Skeletal muscle satellite cell (primary cell): ENCODE results near the gene CDK18.
A peak's percentile ranks its signal among the peaks of the same experiment; 100 is the strongest.

Experiments used
- H3K27me3 ChIP-seq: 2 replicates; pipeline ENCODE4 v1.7.0; 2013; ENCODE audit warnings: low read length; ENCODE audit not compliant: control insufficient read depth, insufficient read depth
- H3K36me3 ChIP-seq: 2 replicates; pipeline ENCODE4 v1.7.0; 2013; ENCODE audit warnings: mild to moderate bottlenecking, control low read depth, low read length; ENCODE audit not compliant: insufficient read depth
- H3K4me1 ChIP-seq: 2 replicates; pipeline ENCODE4 v1.7.0; 2013; ENCODE audit warnings: low read length; ENCODE audit not compliant: control insufficient read depth, insufficient read depth
- H3K4me2 ChIP-seq: 2 replicates; pipeline ENCODE4 v1.7.0; 2013; ENCODE audit warnings: mild to moderate bottlenecking, low read length
- H3K4me3 ChIP-seq: 2 replicates; pipeline ENCODE4 v1.7.0; 2013; ENCODE audit warnings: low read length
- H3K9ac ChIP-seq: 2 replicates; pipeline ENCODE4 v1.7.0; 2013; ENCODE audit warnings: mild to moderate bottlenecking, low read depth, low read length, moderate library complexity
- H3K9me3 ChIP-seq: replicated peaks from 2 replicates; pipeline ENCODE4 v1.7.0; 2013; ENCODE audit warnings: mild to moderate bottlenecking, control low read depth, low read length

CDK18 gene

DNA sequence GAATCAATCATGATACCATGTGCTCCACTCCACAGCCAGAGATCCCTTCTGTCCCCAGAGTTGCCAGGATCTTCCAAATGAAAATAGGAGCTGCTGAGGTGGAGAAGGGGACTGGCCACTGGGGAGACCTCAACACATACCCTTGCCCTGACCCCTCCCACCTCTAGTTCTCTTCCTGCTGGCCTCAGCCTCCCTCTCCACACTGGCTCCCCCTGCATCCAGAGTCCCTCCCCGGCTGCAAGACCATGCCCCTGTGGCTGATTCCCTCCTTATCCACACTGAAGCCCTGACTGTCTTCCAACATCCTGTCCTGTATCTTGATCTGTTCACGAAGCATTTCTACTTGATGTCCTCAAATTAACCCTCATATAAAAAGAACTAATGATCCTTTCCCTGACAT is 21.1 kb upstream of the CDK18 start:
- Histone ChIP-seq H3K4me1 (no peaks in the 10 kb centered on the region), H3K27me3 (peaks cover 55% of the 10 kb centered on the region), H3K4me3 (no peak overlapping the region), H3K36me3 (no peaks in the 10 kb centered on the region), H3K9ac (no peak overlapping the region), H3K4me2 (no peak overlapping the region), H3K9me3 (no peaks in the 10 kb centered on the region)

DNA sequence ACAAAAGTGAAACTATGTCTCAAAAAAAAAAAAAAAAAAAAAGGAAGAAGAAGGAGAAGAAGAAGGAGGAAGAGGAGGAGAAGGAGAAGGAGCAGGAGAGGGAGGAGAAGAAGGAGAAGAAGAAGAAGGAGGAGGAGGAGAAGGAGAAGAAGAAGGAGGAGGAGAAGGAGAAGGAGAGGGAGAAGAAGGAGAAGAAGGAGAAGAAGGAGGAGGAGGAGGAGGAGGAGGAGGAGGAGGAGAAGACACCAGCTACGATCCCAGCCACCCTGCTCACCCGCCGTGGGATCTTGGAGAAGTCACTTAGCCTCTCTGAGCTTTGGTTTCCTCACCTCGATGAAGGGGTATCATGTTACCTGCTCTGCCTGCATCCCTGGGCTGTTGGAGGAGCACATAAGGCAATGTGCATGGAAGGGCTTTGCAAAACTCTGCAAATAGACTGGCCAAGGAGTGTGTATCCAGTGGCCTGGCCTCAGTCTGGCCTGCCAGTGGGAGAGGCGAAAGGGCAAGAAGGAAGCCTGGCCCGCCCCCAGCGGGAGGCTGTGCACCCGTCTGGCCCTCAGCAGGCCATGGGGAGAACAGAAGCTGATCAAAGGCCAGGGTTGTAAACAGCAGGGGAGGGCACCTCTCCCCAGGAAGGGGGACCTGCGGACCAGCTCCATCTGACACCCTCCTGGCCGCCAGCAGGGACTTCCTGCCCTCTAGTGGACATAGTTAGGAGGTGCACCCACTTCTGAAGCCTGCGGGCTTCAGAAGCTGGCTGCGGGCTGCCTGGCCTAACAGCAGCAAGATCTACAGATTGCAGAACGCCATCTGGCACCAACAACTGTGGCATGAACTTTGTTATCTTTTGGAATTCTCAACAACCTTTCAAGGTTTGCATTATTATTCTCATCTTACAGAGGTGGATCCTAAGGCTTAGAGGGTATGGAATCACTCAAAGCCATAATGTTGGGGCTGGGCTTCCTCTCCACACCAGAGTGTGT is 19.2 kb upstream of the CDK18 start:
- no peaks in the 10 kb centered on the region for H3K36me3 ChIP-seq
- no peak overlapping the region for H3K4me3 ChIP-seq
- H3K4me2 ChIP-seq: no peak overlapping the region
- no peak overlapping the region for H3K9ac ChIP-seq
- no peaks in the 10 kb centered on the region for H3K4me1 ChIP-seq
- H3K27me3 ChIP-seq: peaks cover 65% of the 10 kb centered on the region
- no peaks in the 10 kb centered on the region for H3K9me3 ChIP-seq

DNA sequence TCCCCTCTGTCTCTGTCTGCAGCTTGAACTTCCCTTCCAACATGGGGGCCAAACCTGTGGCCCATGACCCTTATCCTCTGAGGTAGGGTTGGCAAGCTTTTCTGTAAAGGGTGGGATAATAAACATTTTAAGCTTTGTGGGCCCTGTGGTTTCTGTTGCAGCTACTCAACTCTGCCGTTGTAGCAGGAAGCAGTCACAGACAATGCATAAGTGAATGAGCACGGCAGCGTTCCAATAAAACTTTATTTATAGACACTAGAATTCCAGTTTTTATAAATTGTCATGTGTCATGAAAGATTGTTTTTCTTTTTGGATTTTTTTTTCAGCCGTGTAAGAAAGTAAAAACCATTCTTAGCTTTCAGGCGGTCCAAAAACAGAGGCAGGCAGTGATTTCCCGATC is 18.2 kb upstream of the CDK18 start:
- Histone ChIP-seq H3K9ac (no peak overlapping the region), H3K4me3 (no peak overlapping the region), H3K36me3 (no peaks in the 10 kb centered on the region), H3K27me3 (peaks cover 63% of the 10 kb centered on the region), H3K9me3 (no peaks in the 10 kb centered on the region), H3K4me2 (no peak overlapping the region), H3K4me1 (no peaks in the 10 kb centered on the region)

DNA sequence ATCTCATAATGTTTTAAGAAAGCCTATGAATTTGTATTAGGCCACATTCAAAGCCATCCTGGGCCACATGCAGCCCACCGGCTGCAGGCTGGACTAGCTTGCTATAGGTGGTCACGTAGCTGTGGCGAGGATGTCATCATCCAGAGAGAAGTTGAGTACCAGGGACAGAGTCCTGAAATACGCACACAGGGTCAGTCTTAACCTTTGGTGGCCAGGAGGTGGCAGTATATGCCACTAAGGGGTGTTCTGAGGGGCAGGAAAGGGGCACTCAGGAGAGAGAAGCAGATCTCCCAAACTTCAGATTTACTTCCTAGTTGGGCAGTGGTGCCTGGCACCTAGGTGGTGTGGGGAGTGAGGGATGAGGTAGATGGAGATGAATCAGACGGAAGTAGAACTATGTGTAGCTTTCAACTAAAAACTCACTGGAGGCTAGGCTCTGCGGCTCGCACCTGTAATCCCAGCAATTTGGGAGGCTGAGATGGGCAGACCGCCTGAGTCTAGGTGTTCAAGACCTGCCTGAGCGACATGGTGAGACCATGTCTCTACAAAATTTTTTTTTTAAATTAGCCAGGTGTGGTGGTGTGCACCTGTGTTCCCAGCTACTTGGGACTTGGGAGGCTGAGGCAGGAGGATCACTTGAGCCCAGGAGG is 16.3 kb upstream of the CDK18 start:
- Histone ChIP-seq H3K27me3 (peaks cover 62% of the 10 kb centered on the region), H3K9ac (no peak overlapping the region), H3K36me3 (no peaks in the 10 kb centered on the region), H3K4me3 (no peak overlapping the region), H3K4me2 (no peak overlapping the region), H3K4me1 (peaks cover 12% of the 10 kb centered on the region), H3K9me3 (no peaks in the 10 kb centered on the region)

DNA sequence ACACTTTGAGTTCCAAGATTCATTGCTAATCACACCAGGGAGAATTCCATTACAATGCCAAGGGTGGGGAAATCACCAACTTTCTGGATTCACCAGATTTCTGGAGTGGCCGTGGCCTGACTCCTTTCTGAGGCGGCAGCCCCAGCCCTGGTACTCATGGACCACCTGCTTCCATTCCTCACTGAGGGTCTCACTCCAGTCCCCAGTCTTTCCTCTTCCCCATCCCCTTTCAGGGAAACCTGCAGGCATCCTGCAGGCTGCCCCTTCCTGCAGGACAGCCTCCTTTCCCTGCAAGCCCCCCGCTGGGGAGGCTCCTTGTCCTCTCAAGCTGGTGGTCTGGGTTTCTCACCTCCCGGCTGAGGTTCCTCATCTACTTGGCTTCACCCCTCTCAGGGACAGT is 12.7 kb upstream of the CDK18 start:
- Histone ChIP-seq H3K27me3 (peaks cover 67% of the 10 kb centered on the region), H3K4me3 (no peak overlapping the region), H3K4me1 (peaks cover 16% of the 10 kb centered on the region), H3K4me2 (no peak overlapping the region), H3K36me3 (no peaks in the 10 kb centered on the region), H3K9me3 (no peaks in the 10 kb centered on the region), H3K9ac (no peak overlapping the region)

DNA sequence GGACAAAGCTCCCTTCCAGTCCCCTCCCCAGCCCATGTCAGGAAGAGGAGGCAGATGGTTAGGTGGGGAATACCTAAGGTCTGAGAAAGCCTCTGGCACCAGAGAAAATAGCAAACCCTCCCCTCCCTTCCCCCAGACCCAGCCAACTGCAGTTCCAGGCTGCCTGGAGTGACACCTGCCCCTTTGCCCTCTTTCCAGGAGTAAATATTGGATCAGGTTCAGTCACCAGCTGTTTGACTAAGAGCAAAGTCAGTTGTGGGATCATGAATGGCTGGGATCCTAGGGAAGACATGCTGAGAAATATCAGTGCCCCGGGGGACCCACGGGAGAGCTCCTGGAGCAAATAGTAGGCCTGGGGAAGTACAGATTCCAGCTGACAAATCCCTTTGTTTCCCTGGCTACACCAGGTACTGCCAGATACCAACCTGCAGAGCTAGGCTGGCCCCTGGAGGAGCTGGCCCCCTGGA is 12.2 kb upstream of the CDK18 start:
- no peak overlapping the region for H3K4me3 ChIP-seq

DNA sequence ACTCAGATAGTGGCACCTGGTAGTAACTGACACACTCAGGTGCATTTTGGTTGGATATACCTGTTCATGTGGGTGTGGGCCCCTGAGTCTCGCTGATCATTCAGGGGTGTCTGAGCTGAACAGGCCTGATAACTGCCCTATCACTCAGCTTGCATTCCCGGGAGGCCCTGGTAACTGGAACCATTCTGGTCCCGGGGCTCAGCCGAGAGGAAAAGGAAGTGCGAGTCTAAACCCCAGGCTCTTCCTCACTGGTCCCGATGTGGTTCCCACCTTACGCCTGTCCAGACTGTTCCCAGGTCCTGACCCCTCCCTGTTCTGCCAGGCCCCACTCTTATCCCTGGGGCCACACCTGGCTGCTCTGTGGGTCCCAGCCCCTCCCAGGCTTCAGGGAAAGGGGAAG is 11.7 kb upstream of the CDK18 start:
- no peaks in the 10 kb centered on the region for H3K36me3 ChIP-seq
- H3K4me3 ChIP-seq: no peak overlapping the region
- H3K27me3 ChIP-seq: peaks cover 76% of the 10 kb centered on the region
- H3K4me1 ChIP-seq: peaks cover 16% of the 10 kb centered on the region
- peak overlapping the region; percentile 58 for H3K4me2 ChIP-seq
- H3K9me3 ChIP-seq: no peaks in the 10 kb centered on the region
- H3K9ac ChIP-seq: no peak overlapping the region

More for the DNA sequence above, 12.2 kb upstream of the CDK18 start:
- Histone ChIP-seq H3K9ac (no peak overlapping the region), H3K27me3 (peaks cover 70% of the 10 kb centered on the region), H3K36me3 (no peaks in the 10 kb centered on the region), H3K4me1 (peaks cover 16% of the 10 kb centered on the region), H3K9me3 (no peaks in the 10 kb centered on the region), H3K4me2 (no peak overlapping the region)

DNA sequence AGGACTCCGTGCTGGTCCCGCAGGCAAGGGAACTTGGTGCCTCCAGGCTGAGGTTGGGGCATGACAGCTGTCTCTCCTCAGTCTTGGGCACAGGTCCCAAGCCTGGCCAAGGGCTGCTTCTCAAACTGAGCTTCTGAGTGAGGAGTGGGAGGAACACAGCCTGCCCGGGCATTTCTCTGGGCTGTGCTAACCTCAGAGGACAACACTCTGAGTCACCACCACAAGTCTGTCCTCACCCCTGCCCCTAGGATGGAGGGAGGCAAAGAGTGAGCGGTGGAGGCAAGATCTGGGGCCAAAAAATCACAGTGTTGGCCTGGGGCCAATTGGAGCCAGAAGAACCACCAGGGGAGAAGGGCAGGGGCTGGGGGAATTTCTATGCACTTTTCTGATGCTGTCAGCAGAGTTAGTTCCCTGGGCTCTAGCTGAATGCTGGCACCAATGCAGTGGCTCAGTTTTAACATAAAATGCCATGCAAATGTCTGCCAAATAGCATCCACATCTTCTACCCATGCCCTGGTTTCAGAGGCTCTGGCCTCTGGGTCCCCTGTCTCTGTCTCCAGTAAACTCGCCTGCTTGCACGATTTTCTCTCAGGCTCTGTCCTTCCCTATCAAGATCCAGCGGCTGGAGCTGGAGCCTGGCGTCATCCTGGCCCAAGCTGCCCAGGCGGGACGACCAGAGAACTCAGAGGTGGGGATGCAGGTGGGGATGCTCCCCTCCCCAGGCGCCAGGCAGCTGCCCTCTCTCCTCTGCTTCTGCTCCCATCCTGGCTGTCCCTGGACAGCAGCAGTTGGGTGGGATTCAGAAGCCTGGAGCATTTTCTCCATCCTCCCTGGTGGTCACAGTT is 11.0 kb upstream of the CDK18 start:
- peaks cover 78% of the 10 kb centered on the region for H3K27me3 ChIP-seq
- peaks cover 16% of the 10 kb centered on the region for H3K4me1 ChIP-seq
- H3K4me2 ChIP-seq: peak overlapping the region; percentile 58
- no peak overlapping the region for H3K9ac ChIP-seq
- H3K4me3 ChIP-seq: no peak overlapping the region
- no peaks in the 10 kb centered on the region for H3K9me3 ChIP-seq
- H3K36me3 ChIP-seq: no peaks in the 10 kb centered on the region

DNA sequence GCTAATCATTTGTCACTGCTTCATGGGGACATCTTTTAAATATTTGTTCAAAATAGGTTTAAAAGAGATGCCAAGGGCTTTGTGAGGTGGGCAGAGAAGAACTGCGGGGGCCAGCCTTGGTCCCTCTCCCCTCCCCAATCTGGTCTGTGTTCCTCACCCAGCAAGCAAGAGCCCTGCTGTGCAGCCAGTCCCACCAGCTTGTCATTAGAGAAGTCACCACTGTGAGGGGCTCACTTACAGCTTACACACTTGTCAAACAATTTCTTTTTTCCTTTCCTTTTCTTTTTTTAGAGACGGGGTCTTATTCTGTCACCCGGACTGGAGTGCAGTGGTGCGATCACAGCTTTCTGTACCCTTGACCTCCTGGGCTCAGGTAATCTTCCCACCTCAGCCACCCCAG is 10.4 kb upstream of the CDK18 start:
- Histone ChIP-seq H3K4me1 (peaks cover 16% of the 10 kb centered on the region), H3K4me3 (no peak overlapping the region), H3K27me3 (peaks cover 72% of the 10 kb centered on the region), H3K4me2 (no peak overlapping the region), H3K9me3 (no peaks in the 10 kb centered on the region), H3K9ac (no peak overlapping the region), H3K36me3 (no peaks in the 10 kb centered on the region)

DNA sequence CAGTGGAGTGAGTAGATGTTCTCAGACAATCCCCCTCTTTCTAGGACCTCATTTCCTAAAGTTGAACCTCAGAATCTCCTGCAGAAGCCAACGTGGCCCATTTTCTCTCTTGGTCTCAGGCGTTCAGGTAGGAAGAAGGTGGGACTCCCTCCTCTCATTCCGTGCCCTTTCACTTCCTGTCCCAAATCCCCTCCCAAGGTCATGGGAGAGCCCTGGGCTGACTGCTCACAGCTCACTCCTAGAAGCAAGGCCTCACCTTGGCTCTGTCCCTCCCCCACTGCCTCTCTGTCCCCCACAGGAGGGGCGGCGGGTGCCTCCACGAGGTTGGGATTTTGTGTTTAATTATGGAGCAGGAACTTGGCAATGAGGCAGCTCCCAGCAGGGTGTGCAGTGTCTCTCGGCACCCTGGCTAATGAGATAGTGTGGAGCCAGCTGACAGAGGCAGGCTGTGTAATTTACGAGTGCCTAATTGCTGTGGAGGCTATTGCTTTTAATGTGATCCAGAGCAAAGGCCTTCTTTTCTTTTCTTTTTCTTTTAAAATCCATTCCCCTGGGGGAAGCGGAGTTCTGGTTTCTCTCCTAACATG is 9.1 kb upstream of the CDK18 start:
- peaks cover 61% of the 10 kb centered on the region for H3K27me3 ChIP-seq

DNA sequence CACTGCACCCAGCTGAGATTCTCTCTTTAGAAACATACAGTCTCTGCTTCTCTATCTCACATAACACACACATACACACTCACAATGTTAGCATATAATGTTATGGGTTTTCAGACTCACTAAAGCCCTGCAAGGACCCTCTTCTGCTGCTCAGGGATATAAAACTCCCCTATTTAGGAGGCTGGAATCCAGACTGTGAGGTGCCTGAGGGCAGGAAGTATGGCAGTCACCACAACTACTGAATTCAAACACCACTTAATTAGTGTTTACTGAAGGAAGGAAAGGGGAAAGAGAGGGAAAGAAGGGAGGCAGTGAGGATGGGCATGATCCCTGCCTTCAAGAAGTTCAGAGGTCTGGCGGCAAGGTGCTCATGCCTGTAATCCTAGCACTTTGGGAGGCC is 7.8 kb upstream of the CDK18 start:
- no peak overlapping the region for H3K4me3 ChIP-seq
- H3K36me3 ChIP-seq: no peaks in the 10 kb centered on the region
- H3K9ac ChIP-seq: no peak overlapping the region
- H3K4me1 ChIP-seq: peaks cover 16% of the 10 kb centered on the region
- H3K4me2 ChIP-seq: no peak overlapping the region
- H3K9me3 ChIP-seq: no peaks in the 10 kb centered on the region
- peaks cover 61% of the 10 kb centered on the region for H3K27me3 ChIP-seq

More for the DNA sequence above, 9.1 kb upstream of the CDK18 start:
- H3K4me2 ChIP-seq: no peak overlapping the region
- peaks cover 16% of the 10 kb centered on the region for H3K4me1 ChIP-seq
- H3K4me3 ChIP-seq: no peak overlapping the region
- H3K36me3 ChIP-seq: no peaks in the 10 kb centered on the region
- no peaks in the 10 kb centered on the region for H3K9me3 ChIP-seq
- no peak overlapping the region for H3K9ac ChIP-seq
